Smooth muscle cell of the pulmonary artery (primary cell): ENCODE measurements around the gene LIPM. TPM values are rescaled to one million over a fixed set of nuclear protein-coding genes. Genes with fewer than 3 reads are reported as not detected.

Experiments used
- total RNA-seq: library from RNA; depleted of rRNA; stranded (reverse); fragments of >200 nt; gene quantifications from 2 replicates; pipeline ENCODE4 v1.2.3, GENCODE V29; 2014

The LIPM gene, protein sequence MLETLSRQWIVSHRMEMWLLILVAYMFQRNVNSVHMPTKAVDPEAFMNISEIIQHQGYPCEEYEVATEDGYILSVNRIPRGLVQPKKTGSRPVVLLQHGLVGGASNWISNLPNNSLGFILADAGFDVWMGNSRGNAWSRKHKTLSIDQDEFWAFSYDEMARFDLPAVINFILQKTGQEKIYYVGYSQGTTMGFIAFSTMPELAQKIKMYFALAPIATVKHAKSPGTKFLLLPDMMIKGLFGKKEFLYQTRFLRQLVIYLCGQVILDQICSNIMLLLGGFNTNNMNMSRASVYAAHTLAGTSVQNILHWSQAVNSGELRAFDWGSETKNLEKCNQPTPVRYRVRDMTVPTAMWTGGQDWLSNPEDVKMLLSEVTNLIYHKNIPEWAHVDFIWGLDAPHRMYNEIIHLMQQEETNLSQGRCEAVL
- total RNA-seq = 0.10 and 0.13 TPM in 2 replicates

DNA sequence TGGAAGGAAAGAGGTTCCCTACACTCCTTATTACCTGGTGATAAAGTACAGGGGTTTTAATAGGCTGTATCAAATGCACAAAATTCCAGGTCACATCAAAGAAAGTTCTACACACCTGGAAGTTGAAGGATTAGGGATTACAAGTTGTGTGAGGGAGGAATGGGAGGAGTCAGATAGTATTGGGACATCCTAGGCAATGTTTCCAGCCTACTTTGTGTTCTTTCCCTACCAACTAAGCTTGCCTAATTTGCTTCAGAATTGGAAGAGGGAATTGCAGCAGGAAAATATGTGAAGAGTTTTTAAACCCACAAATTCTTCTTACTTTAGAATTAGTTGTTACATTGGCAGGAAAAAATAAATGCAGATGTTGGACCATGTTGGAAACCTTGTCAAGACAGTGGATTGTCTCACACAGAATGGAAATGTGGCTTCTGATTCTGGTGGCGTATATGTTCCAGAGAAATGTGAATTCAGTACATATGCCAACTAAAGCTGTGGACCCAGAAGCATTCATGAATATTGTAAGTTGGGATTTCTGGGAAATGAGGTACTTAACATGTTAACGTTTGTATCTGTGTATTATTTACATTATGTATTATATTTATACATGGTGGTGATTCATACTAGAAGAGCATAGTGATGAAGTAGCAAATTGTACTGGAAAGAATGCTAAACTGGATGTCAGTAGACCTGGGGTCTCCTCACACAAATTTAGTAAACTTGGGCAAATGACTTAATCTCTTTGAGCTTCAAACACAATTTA is at the start of gene LIPM:
Gene LIPM, plus strand, starts transcription at position 208 of the 763 bp plus-strand sequence. Its CDS starts 167 bp downstream, at position 375.

DNA sequence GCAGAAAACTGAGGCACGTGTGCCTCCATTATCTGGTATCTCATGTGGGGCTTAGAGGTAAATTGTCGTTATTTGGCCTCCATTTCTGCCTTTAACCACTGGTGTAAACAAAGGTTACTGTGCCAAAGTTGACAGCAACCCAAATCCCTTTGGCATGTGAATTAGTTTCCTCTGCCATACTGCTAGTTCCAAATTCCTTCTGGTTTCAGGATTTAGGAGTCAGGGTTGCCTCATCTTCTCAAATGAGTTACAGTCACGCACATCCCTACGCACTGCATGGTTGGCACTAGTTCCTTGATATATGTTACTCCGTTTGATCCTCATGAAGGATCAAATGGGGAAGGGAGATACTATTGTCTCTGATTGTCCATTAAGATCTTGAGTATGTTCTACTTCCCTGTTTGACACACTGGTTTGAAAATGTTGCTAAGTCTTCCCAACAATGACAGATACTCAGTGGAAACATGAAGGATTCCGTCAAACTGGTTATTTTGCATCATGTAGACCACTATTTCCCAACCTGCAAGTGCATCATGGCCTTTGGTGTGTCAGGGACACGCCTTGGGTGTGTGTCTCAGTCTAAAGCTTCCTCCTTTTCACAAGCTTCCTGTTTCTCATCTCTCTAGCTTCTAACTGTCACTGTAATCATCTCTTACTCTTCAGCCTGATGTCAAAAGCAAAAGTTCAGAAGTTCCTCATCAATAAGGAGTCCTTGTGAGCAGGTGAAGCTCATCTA is 43.0 kb upstream of the LIPM start, which contains the start of gene LIPN:
Gene LIPN, plus strand, starts transcription at position 655 of the 736 bp plus-strand sequence. CDS start 1,386 bp downstream, outside the sequence.

DNA sequence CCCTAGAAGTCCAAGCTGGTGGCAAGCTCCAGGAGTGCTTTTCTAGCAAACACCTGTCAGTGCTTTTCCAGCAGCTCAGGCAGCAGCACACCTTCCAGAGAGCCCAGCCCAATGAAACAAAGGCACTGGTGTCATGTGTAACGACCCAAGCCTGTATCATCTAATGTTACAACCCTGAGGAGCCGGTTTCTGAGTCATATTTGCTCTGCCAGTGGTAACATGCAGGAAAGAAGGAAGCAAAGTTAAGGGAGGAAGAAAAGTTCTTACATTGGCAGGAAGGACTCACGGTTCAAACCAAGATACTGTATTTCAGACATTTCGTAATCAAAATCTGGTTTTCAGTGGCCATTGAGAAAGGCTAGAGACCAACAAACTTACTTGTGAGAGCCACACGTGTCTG is 49.2 kb downstream of the LIPM start, which contains the start of gene ANKRD22:
Gene ANKRD22, minus strand, starts transcription at position 139 of the 400 bp plus-strand sequence. CDS start 237 bp downstream, outside the sequence.

Other genes starting within 250 kb of the LIPM start
- gene RNLS, start 219.4 kb upstream of the LIPM start, total RNA-seq = 9.3 and 15.6 TPM in 2 replicates
- not detected in 2 replicates for gene LIPJ, start 216.0 kb upstream of the LIPM start, total RNA-seq
- gene LIPF, start 138.3 kb upstream of the LIPM start, total RNA-seq = not detected in 2 replicates
- gene LIPK, start 96.5 kb upstream of the LIPM start, total RNA-seq = not detected in 2 replicates
- not detected in 2 replicates for gene LIPN, start 42.7 kb upstream of the LIPM start, total RNA-seq
- gene ANKRD22, start 49.1 kb downstream of the LIPM start, total RNA-seq = 0.07 TPM in 1 of 2 replicates, not detected in the other
- gene STAMBPL1, start 77.5 kb downstream of the LIPM start, total RNA-seq = 7.6 and 48.9 TPM in 2 replicates
- gene ACTA2, start 150.0 kb downstream of the LIPM start, total RNA-seq = 1,211 and 1,255 TPM in 2 replicates
- 47.5 and 76.8 TPM in 2 replicates for gene FAS, start 188.1 kb downstream of the LIPM start, total RNA-seq